Adrenal gland (tissue), 12 donors: ENCODE data around the gene SLC8A3. TPM values are rescaled to one million over a fixed set of nuclear protein-coding genes. Genes with fewer than 3 reads are reported as not detected.

Source experiments
- DNase-seq, 7 donors: peaks; one replicate each; pipeline ENCODE4 v3.0.0-alpha.2; 2019 to 2020
- H3K27ac ChIP-seq, 5 donors: fragments of 200-600 bp; sonication (generic) in 4 of 5; 1 replicate in 3 of 5; 2 replicates in 2 of 5; pipeline versions ENCODE4 v1.5.1 to v1.8.0; 2016 to 2020; ENCODE audit warnings: mild to moderate bottlenecking in 1 of 5
- H3K27me3 ChIP-seq: fragments of 200-600 bp; 2 replicates; pipeline ENCODE4 v1.8.0; 2021
- H3K36me3 ChIP-seq, 2 donors: fragments of 200-600 bp; replicated peaks in 1 of 2; 1 replicate in 1 of 2; 2 replicates in 1 of 2; pipeline versions ENCODE4 v1.5.1 to v1.8.0; 2018 to 2022
- H3K4me1 ChIP-seq, 2 donors: fragments of 200-600 bp; replicated peaks in 1 of 2; 1 replicate in 1 of 2; 2 replicates in 1 of 2; pipeline versions ENCODE4 v1.5.1 to v1.8.0; 2018 to 2021
- H3K4me3 ChIP-seq, 4 donors: fragments of 200-600 bp; sonication (generic) in 3 of 4; one replicate each; pipeline ENCODE4 v1.5.1; 2016 to 2018
- H3K9me3 ChIP-seq, 3 donors: fragments of 200-600 bp; sonication (generic) in 1 of 3; replicated peaks in 1 of 3; 1 replicate in 2 of 3; 2 replicates in 1 of 3; pipeline versions ENCODE4 v1.5.1 to v1.8.0; 2016 to 2021
- CTCF ChIP-seq, 6 experiments: fragments of 450-650 bp in 4 of 6; fragments of 200-600 bp in 2 of 6; sonication (generic) in 1 of 6; IDR thresholded peaks; 1 replicate in 5 of 6; 2 replicates in 1 of 6; pipeline versions ENCODE4 v1.5.1 to v1.8.0; 2016 to 2021; ENCODE audit warnings: antibody characterized with exemption in 6 of 6, mild to moderate bottlenecking in 2 of 6, moderate library complexity in 1 of 6
- POLR2A ChIP-seq, 2 donors: fragments of 450-650 bp; IDR thresholded peaks; one replicate each; pipeline ENCODE4 v1.6.1; 2017; ENCODE audit warnings: antibody characterized with exemption in 2 of 2, mild to moderate bottlenecking in 2 of 2, moderate library complexity in 1 of 2
- WGBS, 4 donors: extraction: QIAGEN DNeasy Blood & Tissue Kit in 2 of 4; methylation state at CpG; one replicate each; pipeline versions ENCODE4 v1.1.5 to v1.1.7; 2013 to 2017; 5-methylcytosine and 5-hydroxymethylcytosine counted together
- intact Hi-C, 2 donors: fragments of 100-400 bp; cut with DNase I; formaldehyde crosslinking; loops; one replicate each; pipeline versions ENCODE4 v1.14.1 to v1.15.0; 2022 to 2023
- polyA plus RNA-seq, 3 donors: library from polyadenylated mRNA; stranded (reverse); fragments of 200-250 nt in 2 of 3; fragments of 350-450 nt in 1 of 3; fragmentation: Illumina TruSeq in 1 of 3; extraction: RNeasy Lipid Tissue Mini Kit (QIAGEN cat#74804) in 1 of 3; gene quantifications; one replicate each; pipeline ENCODE4 v1.2.3, GENCODE V29; 2013 to 2014
- total RNA-seq, 9 donors: library from RNA; depleted of rRNA in 4 of 9; stranded (reverse); fragments of >200 nt in 4 of 9; fragments of 120-200 nt in 1 of 9; fragmentation: NEBNext Ultra II Directional in 1 of 9; extraction: Animal tissue kit (Norgen Biotek cat#: 25700) in 1 of 9; gene quantifications; one replicate each; pipeline versions ENCODE4 v1.1.0 to v1.2.4, GENCODE V29; 2013 to 2023
- donor health status: healthy with polysubstance abuse.
- donor health status: Bipolar disorder and iron deficiency.
- donor health status: DM: yes; HTN: yes; CAD: no.
- donor health status: DM: no; HTN: no; CAD: no.
- donor health status: DM: no; HTN: no; CAD: no.
- donor health status: DM: yes; HTN: yes; CAD: no.

Gene SLC8A3
- total and polyA plus RNA-seq, 12 donors, result 0.08 to 2.1 (median 0.62) TPM; not detected in 4

GRCh38 chr14:70133461-70133860 is 55.3 kb downstream of the SLC8A3 start:
- TF ChIP-seq CTCF (IDR thresholded peaks at IDR 0.05), result no peak
- TF ChIP-seq POLR2A (IDR thresholded peaks at IDR 0.05), result no peak
- Histone ChIP-seq H3K4me3 (no peak overlapping the region), H3K4me1 (no peaks in the 10 kb centered on the region), H3K9me3 (no peaks in the 10 kb centered on the region), H3K27me3 (peaks cover 3% of the 10 kb centered on the region), H3K27ac (no peak overlapping the region), H3K36me3 (no peaks in the 10 kb centered on the region)
- 70 to 96% (median 78%) methylated on average over 2 of the region's 2 CpGs for WGBS, 4 donors
- intact Hi-C loops, result no loop called here
- DNase-seq, result no peak

GRCh38 chr14:70130482-70130881 is 58.3 kb downstream of the SLC8A3 start:
- Histone ChIP-seq H3K27ac (no peak overlapping the region), H3K4me1 (no peaks in the 10 kb centered on the region), H3K4me3 (no peak overlapping the region), H3K27me3 (no peaks in the 10 kb centered on the region), H3K36me3 (no peaks in the 10 kb centered on the region), H3K9me3 (no peaks in the 10 kb centered on the region)
- no peak for DNase-seq
- intact Hi-C loops, result no loop called here
- WGBS, 4 donors, result 61 to 75% (median 66%) methylated on average over 1 of the region's 1 CpG
- TF ChIP-seq POLR2A (IDR thresholded peaks at IDR 0.05), result no peak
- TF ChIP-seq CTCF (IDR thresholded peaks at IDR 0.05), result no peak

- no peaks in the 10 kb centered on the region for H3K4me1 ChIP-seq
- no peaks in the 10 kb centered on the region for H3K9me3 ChIP-seq
- 74 to 89% (median 81%) methylated on average over 7 of the region's 7 CpGs for WGBS, 4 donors
- no peak for DNase-seq
- no peaks in the 10 kb centered on the region for H3K36me3 ChIP-seq
- no peak overlapping the region for H3K27ac ChIP-seq
- H3K27me3 ChIP-seq, result no peaks in the 10 kb centered on the region
- intact Hi-C loops, result no loop called here
- H3K4me3 ChIP-seq, result no peak overlapping the region
- TF ChIP-seq CTCF (IDR thresholded peaks at IDR 0.05) (no peak), POLR2A (IDR thresholded peaks at IDR 0.05) (no peak)
Observed at GRCh38 chr14:70127186-70127585, 61.6 kb downstream of the SLC8A3 start.

- no peak overlapping the region for H3K4me3 ChIP-seq
- intact Hi-C loops, result no loop called here
Observed at GRCh38 chr14:70123796-70124195, 65.0 kb downstream of the SLC8A3 start.

More at GRCh38 chr14:70123796-70124195, 65.0 kb downstream of the SLC8A3 start:
- H3K4me1 ChIP-seq, result no peaks in the 10 kb centered on the region
- DNase-seq, result peak in 1 of 7 donors; percentile 9
- no peaks in the 10 kb centered on the region for H3K27me3 ChIP-seq
- no peaks in the 10 kb centered on the region for H3K36me3 ChIP-seq
- no peak overlapping the region for H3K27ac ChIP-seq
- TF ChIP-seq CTCF (IDR thresholded peaks at IDR 0.05) (no peak), POLR2A (IDR thresholded peaks at IDR 0.05) (no peak)
- 44 to 60% (median 51%) methylated on average over 2 of the region's 2 CpGs for whole genome bisulfite sequencing, 4 donors
- no peaks in the 10 kb centered on the region for H3K9me3 ChIP-seq
